ENCODE measurements around the gene PDE6B.

PDE6B gene

DNA sequence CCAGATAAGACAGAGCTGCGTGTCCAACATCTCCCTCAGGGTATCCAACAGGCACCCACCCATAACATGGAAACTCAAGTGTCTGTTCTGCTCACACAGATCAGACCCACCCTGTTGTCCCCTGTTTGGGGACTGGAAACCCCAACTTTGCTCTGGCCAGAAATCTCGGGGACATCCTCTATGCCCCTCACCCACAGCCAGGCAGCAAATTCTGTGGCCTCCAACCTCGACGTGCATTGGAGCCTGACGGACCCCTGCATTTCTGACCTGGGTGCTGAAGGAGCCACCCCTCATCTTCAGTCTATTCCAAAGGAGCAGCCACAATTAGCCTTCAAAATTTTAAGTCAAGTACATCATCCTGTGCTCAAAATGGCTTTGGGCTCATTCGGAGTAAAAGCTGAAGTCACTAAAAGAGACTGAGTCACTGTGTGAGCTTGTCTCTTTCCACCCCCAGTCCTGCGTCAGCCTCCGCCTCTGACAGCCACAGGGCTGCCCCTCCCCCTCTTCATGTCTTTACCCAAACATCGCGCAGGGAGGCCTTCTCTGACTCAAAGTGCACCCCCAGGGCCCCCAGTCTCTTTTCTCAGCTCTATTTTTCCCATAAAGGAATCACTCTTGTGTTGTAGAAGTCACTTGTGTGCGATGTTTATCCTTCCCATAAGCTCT is 24.4 kb upstream of the PDE6B start:
- peak; percentile 73 to 77 for DNase-seq

DNA sequence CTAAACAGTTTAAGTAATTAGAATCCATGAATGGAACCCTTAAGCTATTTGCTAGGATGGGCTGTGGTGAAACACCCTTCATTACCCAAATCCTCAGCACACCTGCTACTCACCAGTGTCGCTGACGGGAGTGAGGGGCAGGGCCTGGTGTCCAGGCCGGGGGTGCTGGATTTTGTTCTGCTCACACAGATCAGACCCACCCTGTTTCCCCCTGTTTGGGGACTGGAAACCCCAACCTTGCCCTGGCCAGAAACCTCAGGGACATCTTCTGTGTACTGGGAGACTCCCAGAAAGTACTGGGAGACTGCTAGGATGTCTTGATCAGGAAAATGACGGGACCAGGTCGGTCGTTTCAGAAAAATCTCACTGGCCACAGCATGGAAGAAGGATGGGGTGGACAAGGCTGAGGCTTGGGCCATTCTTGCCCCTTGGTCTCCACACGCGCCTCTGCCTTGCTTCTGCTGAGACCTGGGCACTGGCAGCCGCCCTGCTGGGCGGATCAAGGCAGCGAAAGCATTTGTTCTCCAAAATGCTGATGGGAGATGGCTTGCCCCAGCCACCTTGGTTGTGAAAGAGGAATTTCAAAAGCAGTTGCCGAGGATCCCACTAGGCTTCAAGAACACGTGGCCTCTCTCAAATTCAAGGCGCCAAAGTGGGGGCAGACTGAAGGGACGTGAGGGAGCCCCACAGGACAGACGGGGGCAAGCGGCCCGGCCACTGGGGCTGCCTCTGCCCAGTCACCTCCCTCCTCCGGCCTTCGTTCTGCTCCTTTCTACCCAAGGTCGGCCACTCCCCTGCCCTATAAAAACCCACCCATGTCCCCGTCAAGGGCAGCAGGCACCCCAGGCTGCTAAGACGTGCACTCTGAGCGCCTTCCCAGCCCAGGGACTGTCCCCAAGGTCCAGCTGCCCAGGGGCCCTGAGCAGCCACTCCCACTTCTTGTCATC is 23.5 kb upstream of the PDE6B start:
- no peak for DNase-seq

DNA sequence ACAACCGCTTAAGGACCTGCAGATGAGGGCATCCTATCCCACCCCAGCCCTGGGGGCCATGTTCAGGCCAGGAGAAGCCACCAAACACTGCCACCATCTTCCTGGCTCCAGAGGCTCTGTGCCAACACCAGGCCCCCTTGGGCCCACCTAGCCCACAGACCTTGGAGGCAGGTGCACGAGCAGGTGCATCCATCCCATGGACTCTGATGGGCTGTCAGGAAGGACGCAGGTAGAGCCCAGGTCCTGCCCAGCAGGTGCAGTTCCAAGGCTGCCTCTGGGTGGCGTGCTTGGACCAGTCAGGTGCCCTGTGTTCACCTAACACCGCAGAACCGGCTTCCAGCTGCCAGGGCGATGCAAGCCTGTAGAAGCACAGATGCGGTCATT is 22.8 kb upstream of the PDE6B start:
- peak; percentile 86 to 88 for DNase-seq

DNA sequence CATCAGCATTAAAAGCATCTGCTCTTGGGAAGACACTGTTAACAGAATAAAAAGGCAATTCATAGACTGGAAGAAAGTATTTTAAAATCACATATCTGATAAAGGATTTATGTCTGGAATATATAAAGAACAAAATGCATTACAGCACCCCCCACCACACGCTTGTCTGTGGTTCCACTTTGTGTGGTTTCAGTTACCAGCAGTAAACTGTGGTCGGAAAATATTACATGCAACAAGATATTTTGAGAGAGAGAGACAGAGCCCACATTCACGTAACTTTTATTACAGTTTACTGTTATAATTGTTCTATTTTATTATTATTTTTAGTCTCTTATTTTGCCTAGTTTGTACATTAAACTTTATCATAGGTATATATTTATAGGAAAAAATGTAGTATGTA is 21.2 kb upstream of the PDE6B start:
- DNase-seq = peak in 1 of 2 experiments; percentile 35

DNA sequence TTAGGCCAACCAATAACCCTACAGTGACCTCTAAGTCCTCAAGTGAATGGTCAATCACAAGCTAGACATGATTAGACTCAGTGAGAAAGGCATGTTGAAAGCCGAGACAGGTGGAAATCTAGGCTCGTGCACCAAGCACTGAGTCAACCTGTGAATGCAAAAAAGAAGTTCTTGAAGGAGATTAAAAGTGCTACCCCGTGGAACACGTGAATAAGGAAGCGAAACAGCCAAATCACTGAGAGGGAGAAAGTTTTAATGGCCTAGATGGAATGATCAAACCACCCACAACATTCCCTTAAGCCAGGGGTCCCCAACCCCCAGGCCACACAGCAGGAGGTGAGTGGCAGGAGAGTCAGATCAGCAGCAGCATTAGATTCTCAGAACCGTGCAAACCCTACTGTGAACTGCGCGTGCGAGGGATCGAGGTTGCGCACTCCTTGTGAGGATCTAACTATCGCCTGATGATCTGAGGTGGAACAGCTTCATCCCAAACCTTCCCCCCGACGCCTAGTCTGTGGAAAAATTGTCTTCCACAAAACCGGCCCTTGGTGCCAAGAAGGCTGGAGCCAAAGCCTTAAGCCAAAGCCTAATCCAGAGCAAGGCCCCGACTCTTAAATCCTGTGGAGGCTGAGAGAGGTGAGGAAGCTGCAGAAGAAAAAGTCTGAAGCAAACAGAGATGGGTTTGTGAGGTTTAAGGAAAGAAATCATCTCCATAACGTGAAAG is 19.5 kb upstream of the PDE6B start:
- DNase-seq = no peak

DNA sequence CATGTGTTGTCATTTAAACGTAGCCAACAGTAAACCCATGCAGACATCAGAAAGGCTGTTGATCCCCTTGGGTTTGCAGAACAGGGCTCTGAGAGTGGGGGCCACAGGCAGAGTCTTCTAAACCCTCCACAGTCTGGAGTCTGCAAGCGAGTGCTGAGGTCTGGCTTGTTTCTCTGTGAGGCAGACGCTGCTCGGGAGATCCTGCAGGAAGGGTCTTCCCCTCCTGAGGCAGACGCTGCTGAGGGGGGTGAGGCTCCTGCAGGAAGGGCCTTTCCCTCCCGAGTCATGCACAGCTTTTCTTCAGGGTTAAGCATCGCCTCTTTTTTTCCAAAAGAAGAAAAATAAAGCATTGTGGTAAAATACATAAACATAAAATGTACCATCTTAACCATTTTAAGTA is 17.1 kb upstream of the PDE6B start:
- no peak for DNase-seq

DNA sequence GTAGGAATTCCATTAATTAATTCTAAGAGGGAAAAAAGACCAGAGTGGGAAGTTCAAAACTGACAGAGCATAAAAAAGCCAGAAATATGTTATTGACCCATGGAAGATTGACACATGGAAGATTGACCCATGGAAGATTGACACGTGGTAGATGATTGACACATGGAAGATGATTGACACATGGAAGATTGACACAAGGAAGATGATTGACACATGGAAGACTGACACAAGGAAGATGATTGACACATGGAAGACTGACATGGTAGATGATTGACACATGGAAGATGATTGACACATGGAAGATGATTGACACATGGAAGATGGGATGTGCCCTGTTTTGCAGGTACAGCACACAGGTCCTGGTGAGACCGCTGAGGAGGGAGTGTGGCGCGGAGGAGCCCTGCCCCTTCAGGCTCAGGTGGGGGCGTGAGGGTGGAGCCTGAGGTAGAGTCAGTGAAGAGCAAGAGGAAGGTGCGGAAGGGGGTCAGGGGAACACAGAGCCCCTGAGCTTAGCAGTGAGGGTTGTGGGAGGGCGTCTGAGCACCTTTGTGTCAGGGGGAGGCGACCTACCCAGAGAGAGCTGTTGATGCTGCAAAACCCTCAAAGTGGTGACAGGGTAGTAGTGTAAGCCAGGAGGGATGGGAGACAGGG is 15.8 kb upstream of the PDE6B start:
- DNase-seq = no peak

DNA sequence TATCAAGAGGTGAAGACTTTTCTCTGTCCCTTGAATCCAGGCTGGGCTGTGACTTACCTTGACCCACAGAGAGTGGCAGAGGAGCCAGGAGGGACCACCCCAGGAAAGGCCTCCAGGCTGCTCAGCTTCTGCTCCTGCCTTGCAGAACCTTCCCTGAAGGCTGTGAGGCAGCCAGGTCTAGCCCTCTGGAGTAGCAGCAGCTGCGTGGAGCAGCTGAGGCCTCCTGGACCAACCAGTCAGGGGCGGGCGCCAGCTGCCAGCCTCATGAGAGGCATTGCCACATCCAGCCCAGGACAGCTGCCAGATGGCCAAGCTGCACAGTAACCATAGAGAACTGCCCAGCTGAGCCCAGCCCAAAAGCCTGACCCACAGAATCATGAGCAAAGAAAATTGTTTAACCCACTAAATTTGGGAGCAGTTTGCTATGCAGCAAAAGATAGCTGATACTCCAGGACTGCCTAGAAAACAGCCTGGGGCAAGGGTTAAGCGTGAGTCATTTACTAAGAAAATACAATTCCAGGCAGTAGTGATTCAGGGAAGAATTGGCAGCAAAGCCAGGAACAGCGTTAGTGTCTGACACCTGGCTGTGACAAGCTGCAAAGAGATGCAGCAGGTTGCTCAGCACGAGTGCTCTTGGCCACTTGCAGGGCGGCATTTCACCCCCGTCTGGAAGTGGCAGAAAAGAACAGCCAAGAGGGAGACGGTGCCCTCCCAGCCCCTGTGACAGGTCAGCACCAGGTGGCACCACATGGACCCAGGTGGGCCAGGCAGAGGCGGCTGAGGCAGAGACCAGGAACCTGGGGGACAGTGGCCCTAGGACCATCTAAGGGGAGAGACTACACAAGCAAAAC is 14.7 kb upstream of the PDE6B start:
- peak in 1 of 2 experiments; percentile 9 for DNase-seq

DNA sequence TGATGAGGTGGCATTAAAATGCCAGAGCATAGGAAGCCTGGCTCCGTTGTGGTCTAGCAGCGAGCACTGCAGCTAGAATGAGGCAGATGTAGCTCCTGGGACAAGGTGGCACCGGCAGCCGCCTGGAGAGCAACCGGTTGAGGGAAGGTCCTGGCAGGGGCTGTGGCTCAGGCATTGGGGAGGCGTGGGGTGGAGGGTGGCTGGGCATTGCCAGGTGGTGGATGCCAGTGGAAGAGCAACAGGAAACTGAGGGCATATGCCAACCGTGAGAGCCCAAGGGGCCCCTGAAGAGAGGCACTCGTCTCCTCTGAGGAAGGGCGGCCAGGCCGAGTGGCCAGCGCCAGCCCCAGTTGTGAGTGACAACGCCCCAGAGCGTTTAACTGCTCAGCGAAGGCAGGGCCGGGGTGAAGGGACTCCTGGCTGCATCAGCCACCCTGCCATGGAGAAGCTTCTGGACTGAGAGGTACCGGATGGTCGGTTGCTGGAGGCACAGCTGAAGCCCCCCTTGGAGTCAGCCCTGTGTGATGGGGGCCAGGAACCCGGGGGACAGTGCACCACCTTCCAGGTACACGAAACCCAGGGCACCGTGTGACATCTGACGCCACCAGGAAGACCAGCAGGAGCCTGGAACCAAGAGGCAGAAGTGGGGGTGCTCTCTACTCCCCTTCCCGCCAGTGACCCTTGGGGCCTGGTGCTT is 13.2 kb upstream of the PDE6B start:
- DNase-seq = no peak

DNA sequence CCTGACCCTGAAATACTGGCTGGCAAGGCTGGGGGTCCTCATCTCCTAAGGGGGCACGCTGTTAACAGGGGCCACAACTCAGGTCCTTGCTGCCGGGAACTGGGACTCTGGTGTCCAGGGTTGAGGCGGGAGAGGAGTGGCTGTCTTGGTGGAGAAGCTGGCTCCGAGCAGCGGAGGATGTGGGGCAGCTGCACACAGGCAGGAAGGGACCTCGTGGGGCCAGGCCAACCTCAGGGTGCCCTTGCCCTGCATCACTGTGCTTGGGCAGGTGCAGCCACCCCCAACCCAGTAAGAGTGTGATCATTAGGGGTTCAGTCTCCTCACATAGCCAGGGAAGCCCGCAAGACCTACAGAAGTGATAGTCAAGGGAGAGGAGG is 12.6 kb upstream of the PDE6B start:
- no peak for DNase-seq

DNA sequence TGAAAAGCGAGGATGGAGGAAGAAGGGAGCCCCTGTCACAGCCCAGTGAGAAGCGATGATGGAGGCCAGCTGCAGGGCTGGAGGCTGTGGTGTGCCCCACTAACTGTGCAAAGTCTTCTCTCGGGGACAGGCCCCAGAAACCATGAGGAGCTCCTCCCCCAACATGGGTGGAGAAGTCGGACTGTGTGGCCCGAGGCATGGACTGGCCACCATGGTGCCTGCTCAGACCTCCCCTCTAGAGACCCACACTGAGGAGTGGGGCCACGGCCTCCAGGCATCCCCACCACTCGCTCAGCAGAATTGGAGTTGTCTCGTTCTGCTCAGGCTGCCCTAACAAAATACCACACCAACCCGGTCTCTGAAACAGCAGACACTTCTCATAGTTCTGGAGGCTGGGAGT is 12.2 kb upstream of the PDE6B start:
- DNase-seq = no peak

DNA sequence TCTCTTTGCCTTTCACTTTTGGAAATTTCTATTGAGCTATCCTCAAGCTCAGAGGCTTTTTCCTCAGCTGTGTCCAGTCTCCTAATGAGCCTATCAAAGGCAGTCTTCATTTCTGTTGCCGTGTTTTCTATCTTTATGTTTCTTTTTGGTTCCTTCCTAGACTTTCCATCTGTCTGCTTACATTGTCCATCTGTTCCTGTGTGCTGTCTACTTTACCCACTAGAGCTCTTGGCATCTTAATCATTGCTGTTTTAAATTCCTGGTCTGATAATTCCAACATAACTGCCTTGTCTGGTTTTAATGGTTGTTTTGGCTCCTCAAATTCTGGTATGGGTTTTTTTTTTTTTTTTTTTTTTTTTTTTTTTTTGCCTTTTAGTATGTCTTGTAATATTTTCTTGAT is 9.3 kb upstream of the PDE6B start:
- DNase-seq = no peak

DNA sequence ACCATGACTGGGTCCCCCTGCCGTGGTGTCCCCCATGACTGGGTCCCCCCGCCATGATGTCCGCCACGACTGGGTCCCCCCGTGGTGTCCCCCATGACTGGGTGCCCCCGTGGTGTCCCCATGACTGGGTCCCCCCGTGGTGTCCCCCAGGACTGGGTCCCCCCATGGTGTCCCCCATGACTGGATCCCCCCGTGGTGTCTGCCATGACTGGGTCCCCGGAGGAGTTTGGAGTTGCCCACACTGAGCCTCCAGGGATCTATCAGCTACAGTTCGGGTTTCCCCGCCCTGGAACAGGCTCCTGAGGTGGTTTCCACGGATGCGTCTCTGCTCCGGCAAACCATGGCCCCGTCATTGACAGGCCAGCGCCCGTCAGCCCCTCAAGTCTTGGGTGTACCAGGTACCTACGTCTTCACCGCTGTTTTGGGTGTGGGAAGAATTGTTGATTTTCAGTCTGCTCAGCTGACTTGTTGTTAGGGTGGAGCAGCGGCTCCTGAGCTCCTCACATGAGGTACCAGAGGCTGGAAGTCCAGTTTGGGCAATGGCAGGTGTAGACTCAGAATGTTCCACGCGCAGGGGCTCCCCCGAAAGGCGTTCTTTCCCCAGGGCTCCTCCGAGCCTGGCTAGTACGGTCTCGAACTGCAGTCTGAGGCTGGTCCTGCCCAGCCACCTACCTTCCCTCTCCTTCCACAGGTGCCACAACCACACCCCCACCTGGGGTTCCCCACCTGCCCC is 8.3 kb upstream of the PDE6B start:
- no peak for DNase-seq

DNA sequence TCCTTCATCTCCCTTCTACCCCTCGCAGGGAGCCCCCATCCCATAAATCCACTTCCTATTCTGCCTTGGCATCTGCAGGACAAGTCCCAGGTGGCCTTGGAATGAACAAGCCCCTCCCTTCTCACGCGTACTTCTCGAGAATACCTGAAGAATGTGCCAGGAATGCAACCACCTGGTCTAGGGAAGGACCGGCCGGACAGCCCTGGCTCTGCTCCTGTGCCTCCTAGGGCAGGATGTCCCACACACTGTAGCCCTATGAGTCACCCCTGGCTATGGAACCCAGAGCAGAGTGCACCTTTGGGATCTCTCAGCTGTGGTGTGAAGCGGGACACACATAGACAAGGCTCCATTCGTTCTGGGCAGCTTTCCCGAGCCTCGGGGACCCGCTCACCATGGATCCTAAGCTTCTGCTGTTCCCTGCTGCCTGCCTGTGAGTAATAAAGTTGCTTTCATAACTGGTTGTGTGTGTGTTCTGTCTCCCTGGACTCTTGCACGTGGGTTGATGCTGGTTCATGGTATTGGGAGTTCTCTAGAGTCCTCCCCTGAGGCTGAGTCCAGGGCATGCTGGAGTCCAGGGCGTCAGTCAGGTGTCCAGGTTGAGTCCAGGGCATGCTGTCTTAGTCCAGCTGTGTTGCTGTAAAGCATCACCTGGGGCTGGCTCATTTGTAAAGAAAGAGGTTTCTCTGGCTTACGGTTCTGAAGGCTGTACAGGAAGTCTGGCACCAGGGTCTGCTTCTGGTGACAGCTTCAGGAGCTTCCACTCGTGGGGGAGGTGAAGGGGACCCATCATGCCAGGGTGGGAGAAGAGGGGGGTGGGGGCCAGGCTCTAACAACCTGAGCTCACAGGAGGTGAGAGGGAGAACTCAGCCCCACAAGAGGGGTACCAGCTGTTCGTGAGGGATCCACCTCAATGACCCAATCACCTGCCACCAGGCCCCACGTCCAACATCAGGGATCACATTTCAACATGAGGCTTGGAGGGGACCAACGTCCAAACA is 7.4 kb upstream of the PDE6B start:
- DNase-seq = no peak

DNA sequence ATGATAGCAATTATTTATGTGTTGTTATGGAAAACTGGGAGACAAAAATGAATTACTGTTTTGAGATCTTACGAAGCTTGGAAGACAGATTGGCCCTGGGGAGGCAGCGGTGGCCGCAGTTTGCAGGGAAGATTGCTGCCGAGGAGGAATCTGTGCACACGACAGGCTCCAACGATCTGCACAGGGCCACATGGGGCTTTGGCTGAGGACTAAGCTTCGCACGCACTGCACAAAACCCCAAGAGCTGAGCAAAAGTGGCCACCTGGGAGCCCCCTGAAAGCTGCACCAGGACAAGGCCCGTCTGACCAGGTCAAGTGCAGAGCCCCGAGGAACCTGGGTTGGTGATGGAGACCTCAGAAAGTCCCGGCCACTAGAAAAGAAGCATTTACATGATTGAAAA is 5.2 kb upstream of the PDE6B start:
- DNase-seq = no peak

DNA sequence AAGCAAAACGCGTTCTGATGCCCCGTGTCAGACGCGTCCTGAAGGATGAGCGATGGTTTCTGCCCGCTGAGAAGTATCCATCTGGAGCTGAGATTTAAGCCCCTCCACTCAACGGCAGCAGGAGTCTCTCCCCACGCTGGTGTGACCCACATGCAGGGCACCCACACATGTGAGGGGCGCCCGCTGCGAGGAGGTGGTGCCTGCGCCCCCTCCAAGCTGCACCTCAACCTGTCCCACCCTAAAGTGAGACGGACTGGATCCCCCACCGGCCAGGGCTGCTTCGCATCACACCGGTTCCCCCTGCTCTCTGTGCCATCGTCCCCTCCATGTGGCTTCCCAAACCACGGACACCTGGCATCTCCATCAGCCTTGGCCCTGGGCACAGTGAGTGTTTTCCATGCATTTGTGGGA is 4.5 kb upstream of the PDE6B start:
- DNase-seq = no peak

DNA sequence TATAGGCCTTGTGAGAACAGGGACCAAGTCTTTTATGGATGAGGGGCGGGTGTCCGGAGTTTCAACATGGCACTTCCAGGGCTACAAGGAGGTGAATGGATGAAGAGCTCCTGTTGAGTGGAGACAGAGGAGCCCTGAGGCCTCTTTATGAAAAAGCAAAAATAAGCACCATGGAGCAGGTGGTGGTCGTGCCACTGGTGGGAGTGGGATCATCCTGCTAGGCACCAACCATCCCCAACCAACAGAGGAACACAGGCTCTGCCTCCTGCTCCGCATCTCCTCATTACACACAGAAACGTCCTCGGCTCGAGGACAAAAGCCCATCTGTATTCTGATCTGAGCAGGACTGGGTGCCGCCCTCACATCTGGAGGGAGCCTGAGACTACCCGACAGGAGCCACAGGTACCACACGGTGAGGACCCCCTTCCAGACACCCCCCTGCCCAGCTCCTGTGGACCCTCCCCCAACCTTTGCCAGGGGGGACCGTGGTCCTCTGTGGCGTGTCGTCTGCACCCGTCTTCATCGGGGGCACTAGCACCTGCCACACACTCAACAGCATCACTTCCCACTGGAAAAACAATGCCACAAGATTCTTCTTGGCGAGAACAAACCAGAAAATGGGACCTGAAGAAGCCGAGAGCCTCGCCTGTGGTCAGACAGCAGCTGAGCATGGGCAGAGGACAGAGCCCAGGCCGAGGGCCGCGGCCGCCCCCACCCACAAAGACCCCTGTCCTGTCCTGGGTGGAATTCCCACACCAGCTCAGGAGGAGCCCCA is 3.9 kb upstream of the PDE6B start:
- no peak for DNase-seq
